HG02798 (cell line): ENCODE results near the gene WFS1.

ENCODE experiments used
- ATAC-seq: cut with Tn5 transposase; IDR thresholded peaks from one replicate; pipeline ENCODE4 v1.9.1; 2021; ENCODE audit warnings: mild to moderate bottlenecking; ENCODE audit not compliant: unreplicated experiment, poor library complexity

The WFS1 gene

DNA sequence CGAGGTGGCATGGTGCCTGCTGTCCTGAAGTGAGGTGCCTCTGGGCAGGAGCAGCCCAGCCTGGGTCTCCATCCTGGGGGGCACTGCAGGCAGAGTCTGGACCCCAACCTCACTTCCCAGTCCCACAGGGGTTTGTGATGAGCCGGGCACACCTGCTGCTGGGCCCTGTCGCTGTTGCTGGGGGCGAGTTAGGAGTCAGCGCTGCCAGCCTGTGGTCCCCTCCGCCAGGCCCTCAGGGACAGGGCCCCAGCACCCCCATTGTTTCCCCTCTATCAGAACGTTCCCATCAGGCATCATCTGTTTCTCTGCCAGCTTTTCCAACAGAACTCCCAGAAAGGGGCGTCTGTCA lies 23.4 kb downstream of the WFS1 start:
- no peak for ATAC-seq

DNA sequence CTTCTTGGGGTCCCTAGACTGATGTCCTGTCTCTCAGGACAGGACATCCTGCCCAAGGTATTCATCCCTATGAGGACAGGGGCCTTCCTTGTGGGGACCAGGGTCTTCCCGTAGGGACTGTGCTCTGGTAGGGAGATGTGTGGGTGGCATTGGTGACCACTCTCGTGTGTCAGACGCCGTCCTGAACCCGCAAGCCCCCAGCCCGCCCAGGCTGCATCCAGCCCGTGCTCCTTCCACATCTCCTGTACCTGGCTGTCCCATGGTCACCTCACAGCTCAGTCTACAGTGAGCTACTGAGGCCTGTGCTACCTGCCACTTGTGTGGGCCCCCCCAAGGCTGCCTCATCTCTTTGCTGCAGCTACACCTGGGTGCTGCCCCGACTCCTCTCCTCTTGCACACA lies 24.0 kb downstream of the WFS1 start:
- ATAC-seq = no peak

DNA sequence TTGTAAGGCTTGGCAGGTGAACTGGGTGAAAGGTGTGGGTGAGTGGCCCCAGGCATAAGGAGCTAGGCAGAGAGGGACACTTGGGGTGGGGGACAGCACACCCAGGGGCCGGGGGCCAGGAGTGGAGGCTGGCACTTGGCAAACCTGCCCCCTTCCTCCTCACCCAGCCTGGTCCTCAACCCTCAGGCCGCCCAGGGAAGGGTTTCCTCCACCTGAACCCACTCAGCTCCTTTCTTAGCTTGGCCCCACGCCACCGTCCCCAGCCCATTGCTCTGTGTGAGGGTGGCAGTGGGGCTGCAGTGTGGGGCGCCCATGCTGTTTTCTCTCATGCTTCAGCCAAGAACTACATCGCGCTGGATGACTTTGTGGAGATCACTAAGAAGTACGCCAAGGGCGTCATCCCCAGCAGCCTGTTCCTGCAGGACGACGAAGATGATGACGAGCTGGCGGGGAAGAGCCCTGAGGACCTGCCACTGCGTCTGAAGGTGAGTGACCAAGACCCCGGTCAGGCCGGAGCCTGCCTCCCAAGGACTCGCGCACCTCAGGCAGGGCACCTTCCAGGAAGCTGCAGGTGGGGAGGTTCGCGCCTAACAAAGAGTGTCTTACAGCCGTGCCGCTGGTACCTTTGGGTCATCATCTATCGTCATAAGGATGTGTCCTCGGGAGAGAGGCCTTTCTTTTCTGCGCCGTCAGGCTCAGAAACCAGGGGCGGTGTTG lies 25.2 kb downstream of the WFS1 start:
- ATAC-seq = no peak

DNA sequence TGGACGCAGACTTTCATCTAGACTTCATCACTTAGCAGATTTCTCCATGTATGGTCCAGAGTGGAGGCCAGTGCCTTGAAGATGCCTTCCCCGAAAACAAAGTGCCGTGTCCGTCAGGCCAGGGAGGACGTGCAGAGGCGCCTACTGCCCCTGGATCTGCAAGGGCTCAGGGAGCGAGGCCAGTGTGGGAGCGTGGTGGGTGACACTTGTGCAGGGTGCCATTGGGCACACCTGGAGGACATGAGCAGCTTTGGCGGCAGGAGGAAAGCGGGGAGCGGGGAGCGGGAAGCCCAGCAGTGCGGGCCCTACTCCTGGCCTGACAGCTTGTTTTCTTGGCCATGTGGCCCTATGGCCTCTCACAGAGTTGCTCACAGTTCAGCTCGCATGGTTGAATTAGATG lies 25.8 kb downstream of the WFS1 start:
- no peak for ATAC-seq

DNA sequence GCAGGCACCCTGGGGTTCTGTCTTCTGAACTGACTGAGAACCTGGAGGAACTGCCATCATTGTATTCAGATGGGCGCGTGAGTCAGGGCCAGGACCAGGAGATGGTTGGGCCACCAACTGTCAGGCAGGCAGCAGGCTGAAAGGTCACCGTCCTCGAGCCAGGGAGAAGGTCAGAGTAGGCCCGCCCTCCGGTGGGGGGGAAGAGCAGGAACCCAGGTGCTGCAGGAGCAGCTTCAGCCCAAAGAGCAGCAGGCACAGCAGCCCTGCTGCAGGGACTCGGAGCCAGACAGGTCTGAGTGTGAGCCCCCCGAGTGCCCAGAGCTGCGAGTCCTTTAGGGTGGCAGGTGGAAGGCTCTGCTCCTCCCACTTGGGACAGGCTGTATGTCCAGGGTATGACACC lies 26.4 kb downstream of the WFS1 start:
- ATAC-seq = no peak

DNA sequence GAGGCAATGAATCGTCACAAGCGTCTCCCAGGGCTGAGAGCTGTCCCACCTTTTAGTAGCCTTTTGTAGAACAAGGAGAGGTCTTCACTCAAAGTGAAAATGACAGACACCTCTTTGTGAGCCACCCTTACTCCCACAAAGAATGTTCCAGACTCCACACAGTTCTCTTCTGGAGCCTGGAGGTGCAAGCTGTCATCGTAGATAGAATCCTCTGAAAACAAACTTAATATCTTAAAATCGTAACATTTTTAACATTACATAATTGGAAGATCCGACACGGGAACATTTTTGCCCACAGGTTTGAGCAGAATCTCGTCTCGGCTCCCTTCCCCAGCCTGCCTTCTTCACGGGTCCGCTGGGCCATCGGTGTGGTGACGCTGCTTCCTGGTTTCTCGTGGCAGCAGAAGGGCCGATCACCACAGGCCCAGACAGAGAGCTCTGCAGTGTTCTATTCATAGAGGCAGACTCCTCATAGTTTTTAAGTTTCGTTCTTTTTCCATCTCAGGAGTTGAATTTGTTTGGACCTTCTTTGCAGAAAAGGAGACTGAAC lies 27.7 kb downstream of the WFS1 start:
- no peak for ATAC-seq

DNA sequence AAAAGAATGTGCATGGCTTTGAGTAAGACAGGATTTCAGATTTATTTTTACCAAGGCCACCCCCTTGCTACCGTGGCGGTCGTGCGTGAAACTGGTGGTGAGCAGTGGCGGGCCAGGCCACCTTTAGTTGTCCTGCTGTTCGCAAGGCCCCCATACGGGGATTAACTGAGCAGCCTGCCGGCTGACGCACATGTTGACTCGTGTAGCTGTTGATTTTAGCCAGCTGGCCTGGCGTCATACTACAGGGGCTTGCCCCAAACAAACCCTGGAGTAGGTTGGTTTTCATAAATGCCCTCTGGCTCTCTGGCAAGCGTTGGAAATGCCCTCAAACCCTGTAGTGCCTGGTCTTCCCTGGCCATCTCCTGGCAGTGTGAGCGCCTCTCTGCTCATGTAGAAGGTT lies 28.4 kb downstream of the WFS1 start:
- ATAC-seq = no peak

DNA sequence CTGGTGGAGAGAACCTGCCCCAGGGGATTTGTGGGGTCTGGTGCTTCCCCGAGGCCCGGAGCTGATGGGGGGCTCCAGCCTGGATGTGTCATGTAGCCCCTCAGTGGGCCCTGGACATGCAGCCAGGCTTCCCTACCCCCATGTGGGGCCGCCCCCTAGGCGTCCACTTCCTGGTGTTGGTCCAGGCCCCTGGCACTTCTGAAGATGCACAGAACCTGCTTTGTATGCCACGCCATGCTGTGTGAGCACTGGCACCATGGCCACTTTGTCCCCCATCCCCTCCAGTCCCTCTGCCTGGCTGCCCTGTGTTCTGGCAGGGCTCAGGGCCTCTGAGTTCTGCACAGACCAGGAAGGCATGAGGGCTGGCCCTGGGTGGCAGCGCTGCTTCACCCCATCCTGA lies 29.2 kb downstream of the WFS1 start:
- no peak for ATAC-seq

DNA sequence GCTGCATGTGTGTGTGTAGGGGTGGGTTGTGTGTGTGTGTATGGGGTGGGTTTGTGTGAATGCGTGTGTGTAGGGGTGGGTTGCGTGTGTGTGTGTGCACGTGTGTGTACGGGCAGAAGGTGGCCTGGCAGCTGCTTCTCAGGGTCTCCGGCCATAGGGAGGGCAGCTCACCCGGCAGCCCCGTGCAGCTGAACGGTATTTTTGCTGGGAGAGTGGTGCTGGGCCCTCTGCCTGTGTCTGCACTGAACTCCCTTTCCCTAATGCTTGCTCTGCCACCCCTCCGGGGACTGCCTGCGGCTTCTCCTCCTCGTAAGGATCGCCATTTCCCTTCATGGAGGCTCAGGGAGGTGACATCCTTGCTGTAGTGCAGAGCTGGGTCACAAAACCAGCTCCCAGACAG lies 30.2 kb downstream of the WFS1 start:
- no peak for ATAC-seq

DNA sequence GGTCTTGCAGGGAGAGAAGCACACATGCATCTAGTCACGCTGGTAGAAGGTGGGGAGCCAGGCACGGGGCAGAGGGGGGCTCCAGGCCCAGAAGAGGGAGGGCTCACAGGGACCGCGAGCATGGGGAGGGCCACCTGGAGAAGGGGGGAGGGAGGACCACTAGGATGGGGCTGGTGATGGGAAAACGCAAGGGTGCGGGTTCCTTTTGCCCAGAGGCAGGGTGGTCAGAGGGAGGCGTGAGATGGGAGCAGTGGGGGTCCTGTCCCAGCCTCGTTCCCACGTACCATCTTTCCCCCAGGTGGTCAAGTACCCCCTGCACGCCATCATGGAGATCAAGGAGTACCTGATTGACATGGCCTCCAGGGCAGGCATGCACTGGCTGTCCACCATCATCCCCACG lies 30.7 kb downstream of the WFS1 start:
- ATAC-seq = no peak

DNA sequence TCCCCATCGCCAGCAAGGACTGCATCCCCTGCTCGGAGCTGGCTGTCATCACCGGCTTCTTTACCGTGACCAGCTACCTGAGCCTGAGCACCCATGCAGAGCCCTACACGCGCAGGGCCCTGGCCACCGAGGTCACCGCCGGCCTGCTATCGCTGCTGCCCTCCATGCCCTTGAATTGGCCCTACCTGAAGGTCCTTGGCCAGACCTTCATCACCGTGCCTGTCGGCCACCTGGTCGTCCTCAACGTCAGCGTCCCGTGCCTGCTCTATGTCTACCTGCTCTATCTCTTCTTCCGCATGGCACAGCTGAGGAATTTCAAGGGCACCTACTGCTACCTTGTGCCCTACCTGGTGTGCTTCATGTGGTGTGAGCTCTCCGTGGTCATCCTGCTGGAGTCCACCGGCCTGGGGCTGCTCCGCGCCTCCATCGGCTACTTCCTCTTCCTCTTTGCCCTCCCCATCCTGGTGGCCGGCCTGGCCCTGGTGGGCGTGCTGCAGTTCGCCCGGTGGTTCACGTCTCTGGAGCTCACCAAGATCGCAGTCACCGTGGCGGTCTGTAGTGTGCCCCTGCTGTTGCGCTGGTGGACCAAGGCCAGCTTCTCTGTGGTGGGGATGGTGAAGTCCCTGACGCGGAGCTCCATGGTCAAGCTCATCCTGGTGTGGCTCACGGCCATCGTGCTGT lies 31.5 kb downstream of the WFS1 start:
- no peak for ATAC-seq

DNA sequence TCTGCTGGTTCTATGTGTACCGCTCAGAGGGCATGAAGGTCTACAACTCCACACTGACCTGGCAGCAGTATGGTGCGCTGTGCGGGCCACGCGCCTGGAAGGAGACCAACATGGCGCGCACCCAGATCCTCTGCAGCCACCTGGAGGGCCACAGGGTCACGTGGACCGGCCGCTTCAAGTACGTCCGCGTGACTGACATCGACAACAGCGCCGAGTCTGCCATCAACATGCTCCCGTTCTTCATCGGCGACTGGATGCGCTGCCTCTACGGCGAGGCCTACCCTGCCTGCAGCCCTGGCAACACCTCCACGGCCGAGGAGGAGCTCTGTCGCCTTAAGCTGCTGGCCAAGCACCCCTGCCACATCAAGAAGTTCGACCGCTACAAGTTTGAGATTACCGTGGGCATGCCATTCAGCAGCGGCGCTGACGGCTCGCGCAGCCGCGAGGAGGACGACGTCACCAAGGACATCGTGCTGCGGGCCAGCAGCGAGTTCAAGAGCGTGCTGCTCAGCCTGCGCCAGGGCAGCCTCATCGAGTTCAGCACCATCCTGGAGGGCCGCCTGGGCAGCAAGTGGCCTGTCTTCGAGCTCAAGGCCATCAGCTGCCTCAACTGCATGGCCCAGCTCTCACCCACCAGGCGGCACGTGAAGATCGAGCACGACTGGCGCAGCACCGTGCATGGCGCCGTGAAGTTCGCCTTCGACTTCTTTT lies 32.2 kb downstream of the WFS1 start:
- no peak for ATAC-seq

DNA sequence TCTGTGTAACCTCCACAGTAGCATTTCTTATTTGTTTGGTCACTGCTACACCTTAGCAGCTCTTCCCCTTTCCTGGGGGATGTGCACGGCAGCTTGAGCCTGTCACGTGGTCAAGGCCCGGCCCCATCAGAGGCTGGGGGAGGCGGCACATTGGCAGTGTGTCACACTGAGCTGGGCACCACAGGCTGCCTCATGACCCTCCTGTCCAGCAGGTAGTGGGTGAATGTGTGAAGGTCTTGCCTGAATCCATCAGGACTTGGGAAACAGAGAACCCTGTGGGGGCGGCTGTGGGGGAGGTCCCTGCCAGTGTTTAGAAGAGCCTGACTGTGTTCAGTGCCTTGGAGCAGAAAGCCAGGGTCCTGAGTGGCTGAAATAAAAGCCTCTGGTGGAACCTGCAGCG lies 33.2 kb downstream of the WFS1 start:
- ATAC-seq = no peak

DNA sequence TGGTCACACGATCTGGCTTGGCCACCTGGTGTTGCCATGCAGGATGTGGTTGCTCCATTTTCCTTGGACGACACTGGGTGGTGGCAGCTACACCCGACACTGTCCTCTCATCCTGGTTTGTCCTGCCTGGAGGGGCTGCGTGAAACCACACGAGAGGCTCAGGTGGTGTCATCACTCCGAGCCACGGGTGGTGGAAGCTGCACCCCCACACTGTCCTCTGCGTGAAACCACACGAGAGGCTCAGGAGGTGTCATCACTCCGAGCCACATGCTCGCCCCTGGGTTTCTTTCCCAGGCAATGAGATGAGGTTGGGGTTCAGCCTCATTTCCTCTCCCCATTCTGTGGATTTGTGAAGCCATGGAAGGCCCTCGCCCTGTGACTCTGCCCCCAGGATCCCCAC lies 34.3 kb downstream of the WFS1 start:
- no peak for ATAC-seq

DNA sequence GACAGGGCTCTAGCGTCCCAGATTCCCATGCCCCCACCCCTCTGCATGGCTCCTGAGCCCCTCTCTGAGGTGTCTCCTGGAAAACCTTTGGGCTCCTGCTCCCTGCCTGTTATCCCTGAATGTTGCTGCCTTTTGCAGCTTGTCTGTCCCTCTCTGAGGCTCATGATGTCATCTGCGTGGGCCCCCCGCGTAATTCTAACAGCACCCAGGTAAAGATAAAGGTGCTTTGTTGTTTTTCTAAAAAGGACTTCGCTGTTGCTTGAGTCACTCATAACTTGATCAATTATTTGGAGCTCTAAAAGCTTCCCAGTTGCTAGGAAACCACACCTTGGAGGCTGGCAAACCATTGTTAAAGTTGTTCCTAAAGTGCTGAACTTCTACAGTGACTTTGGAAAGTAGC lies 36.6 kb downstream of the WFS1 start:
- ATAC-seq = no peak

DNA sequence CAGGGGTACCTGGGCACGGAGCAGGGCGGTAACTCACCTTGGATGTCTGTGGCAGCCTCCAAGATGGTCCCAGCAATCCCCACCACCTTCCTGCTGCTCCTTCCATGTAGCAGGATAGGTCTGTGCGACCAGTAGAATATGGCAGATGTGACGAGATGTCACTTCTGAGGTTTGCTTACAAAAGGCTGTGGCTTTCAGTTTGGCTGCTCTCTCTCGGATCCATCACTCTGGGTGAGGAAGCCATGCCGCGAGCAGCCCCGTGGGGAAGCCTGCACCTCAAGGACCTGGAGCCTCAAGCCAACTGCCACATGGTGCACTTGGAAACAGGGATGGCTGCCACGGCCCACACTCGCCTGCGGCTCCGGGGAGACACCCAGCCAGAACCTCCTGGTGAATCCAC lies 37.6 kb downstream of the WFS1 start:
- ATAC-seq = no peak

DNA sequence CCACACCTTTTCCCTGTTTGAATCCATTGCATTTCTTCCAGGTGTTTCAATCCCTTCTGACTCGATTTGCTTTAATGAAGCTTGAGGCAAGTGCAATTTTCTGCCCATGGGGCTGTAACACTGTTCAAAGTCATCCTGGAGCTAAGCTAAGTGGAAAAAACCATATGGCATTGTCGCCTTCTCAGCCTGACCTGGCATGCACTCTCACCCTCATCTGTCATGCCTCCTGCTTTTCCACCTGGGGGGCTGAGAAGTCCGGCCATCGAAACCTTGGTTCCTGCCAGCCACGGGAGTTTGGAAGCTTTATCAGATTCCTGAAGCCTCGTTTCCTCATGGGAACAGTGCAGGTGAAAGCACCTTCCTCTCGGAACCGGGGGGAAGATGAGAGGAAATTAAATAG lies 38.2 kb downstream of the WFS1 start:
- ATAC-seq = no peak

DNA sequence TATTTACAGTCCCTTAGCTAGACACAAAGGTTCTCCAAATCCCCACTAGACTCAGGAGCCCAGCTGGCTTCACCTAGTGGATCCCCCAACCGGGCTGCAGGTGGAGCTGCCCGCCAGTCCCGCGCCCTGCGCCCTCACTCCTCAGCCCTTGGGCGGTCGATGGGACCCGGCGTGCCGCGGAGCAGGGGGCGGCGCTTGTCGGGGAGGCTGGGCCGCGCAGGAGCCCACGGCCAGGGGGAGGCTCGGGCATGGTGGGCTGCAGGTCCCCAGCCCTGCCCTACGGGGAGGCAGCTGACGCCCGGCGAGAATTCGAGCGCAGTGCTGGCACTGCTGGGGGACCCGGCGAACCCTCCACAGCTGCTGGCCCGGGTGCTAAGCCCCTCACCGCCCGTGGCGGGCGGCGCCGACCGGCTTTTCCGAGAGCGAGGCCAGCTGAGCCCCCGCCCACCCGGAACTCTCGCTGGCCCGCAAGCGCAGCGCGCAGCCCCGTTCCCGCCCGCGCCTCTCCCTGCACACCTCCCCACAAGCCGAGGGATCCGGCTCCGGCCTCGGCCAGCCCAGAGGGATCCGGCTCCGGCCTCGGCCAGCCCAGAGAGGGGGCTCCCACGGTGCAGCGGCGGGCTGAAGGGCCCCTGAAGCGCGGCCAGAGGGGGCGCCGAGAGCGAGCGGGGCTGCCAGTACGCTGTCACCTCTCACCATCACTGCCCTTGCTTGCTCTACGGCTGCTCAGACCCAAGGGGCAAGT lies 39.4 kb downstream of the WFS1 start:
- no peak for ATAC-seq

DNA sequence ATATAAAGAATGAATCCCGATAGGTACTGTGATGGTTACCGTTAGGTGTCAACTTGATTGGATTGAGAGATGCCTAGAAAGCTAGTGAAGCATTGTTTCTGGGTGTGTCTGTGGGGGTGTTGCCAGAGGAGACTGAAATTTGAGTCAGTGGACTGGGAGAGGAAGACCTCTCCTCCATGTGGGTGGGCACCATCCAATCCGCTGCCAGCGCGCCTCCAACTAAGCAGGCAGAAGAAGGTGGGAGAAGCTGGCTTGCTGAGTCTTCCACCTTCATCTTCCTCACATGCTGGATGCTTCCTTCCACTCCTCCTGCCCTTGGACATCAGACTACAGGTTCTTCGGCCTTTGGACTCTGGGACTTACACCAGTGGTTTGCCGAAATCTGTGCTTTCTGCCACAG lies 40.1 kb downstream of the WFS1 start:
- no peak for ATAC-seq

DNA sequence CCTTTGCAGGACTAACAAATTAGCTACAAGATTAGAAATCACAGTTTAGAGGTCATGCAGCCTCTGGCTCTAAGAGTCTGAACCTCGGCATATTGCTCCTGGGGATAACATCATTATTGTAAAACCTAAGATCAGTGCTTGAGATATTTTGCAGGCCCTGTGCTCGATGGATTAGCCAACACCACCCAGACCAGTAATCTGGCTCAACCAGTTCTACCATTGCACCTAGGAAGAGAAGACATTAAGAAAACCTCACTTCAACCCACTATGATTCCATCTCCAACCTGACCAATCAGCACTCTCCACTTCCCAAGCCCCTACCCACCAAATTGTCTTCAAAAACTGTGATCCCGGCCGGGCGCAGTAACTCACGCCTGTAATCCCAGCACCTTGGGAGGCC lies 43.6 kb downstream of the WFS1 start:
- no peak for ATAC-seq

DNA sequence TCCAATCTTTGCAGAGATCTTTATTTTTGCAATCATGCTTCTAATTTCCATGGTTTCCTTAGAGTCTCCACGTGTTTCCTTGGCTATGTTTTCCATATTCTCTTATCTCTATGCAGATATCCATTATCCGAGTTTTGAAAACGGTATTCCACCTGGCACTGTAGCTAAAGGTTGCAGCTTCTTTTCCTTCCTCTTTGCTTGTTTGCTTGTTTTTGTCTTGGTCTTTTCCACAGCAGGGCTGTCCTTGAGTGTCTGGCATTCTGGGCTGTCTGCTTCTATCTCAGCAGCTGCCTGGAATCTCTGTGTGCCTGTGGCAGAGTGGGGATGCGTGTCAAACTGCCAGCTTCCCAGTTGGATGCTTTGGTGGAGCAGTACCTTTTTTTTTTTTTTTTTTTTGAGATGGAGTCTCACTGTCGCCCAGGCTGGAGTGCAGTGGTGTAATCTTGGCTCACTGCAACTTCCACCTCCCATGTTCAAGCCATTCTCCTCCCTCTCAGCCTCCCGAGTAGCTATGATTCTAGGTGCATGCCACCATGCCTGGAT lies 46.9 kb downstream of the WFS1 start:
- no peak for ATAC-seq
